Omental fat pad (tissue), 4 donors: Measurements from ENCODE around the gene BAG3. TPM values are rescaled to one million over a fixed set of nuclear protein-coding genes. Genes with fewer than 3 reads are reported as not detected.
"Not testable (repeated sequence)": the region's sequence is repeated elsewhere in the genome, so short reads cannot be mapped to it uniquely, and the experiment has no call there.

Experiments
- ATAC-seq: fragments of 150-250 bp; one replicate; pipeline ENCODE4 v1.9.1; 2016; ENCODE audit warnings: mild to moderate bottlenecking, moderate library complexity; ENCODE audit not compliant: low FRiP score
- DNase-seq: peaks from one replicate; pipeline ENCODE4 v3.0.0-alpha.2; 2019; ENCODE audit warnings: low spot score
- total RNA-seq, 4 donors: library from RNA; depleted of rRNA; stranded (reverse); fragments of >200 nt; gene quantifications; one replicate each; pipeline ENCODE4 v1.1.0, GENCODE V29; 2016
- TF ChIP-seq, protein P1 (sequence below), 3 donors: fragments of 450-650 bp; IDR thresholded peaks; one replicate each; pipeline ENCODE4 v1.5.1; 2016 to 2017; ENCODE audit warnings: antibody characterized with exemption in 3 of 3, mild to moderate bottlenecking in 3 of 3, moderate library complexity in 2 of 3

Gene BAG3
- total RNA-seq, 4 donors from 2014 or later: 16.1 to 98.0 (median 58.8) TPM

DNA sequence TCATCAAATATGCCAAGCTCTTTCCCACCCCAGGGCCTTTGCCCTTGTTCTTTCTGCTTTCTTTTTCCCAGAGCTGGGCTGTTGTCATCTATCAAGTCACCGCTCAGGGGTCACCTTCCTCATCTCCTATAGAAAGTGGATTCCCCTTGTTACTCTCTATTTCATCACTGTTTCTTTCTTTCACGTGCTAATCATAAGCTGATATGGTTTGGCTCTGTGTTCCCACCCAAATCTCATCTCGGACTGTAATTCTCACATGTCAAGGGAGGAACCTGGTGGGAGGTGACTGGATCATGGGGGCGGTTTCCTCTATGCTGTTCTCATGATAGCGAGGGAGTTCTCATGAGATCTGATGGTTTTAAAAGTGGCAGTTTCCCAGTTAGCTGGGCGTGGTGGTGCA is 37.4 kb upstream of the BAG3 start:
- TF ChIP-seq, protein P1, sequence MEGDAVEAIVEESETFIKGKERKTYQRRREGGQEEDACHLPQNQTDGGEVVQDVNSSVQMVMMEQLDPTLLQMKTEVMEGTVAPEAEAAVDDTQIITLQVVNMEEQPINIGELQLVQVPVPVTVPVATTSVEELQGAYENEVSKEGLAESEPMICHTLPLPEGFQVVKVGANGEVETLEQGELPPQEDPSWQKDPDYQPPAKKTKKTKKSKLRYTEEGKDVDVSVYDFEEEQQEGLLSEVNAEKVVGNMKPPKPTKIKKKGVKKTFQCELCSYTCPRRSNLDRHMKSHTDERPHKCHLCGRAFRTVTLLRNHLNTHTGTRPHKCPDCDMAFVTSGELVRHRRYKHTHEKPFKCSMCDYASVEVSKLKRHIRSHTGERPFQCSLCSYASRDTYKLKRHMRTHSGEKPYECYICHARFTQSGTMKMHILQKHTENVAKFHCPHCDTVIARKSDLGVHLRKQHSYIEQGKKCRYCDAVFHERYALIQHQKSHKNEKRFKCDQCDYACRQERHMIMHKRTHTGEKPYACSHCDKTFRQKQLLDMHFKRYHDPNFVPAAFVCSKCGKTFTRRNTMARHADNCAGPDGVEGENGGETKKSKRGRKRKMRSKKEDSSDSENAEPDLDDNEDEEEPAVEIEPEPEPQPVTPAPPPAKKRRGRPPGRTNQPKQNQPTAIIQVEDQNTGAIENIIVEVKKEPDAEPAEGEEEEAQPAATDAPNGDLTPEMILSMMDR (IDR thresholded peaks at IDR 0.05): no peak
- DNase-seq (no peak), ATAC-seq (no peak)

DNA sequence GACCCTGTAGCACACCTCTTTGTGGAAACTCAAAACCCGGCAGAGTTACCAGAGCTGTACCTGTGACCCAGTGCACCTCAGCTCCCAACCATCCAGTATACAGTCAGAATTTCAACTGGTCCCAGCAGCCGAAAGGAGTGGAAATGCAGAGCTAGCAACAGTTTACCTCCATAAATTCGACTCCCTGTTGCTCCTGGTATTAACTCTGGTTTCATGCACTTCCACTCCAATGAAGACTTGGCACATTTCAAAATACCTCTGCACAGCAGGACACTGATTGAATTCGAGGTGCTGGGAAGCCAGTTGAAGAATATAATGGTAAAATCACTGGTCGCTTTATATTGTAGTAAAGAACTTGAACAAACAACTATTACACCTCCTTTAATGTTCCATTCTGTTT is 36.5 kb upstream of the BAG3 start:
- ATAC-seq: no peak
- TF ChIP-seq, protein P1 (IDR thresholded peaks at IDR 0.05): no peak
- DNase-seq: no peak

DNA sequence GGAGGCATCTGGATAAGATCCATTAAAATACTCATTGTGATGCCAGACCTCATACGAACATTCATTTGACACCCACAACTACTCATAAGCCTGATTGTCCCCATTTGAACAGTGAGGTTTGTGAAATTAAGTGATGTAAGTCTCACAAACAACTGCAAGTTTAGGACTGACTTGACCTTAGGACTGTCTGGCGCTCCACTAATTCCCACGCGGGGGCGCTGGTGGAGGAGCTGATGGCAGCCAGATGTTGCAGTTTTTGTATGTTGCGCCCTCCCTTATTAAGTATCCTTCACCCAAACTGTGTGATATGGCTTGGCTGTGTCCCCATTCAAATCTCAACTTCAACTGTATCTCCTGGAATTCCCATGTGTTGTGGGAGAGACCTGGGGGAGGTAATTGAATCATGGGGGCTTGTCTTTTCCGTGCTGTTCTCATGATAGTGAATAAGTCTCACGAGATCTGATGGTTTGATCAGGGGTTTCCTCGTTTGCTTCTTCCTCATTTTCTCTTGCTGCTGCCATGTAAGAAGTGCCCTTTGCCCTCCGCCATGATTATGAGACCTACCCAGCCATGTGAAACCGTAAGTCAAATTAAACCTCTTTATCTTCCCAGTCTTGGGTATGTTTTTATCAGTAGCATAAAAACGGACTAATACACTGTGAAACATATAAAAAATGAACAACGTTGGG is 34.2 kb upstream of the BAG3 start:
- TF ChIP-seq, protein P1 (IDR thresholded peaks at IDR 0.05): no peak
- DNase-seq: no peak
- ATAC-seq: peak; percentile 47

DNA sequence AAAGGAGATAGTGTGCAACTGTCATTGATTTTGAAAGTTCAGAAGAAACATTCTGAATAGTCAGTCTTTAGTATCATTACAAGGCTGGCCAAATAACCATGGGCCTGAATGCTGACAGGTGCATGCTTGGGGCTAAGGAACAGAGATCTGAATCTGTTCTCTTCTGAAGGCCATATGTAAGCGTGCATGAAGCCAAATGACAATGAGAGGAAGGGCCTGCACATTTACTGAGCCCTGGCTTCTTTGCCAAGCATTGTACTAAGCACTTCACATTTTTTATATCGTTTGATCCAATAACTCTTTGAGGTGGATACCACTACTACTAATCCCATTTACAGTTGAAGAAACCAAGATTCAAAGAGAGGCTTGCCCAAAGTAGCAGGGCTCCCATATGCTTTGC is 32.0 kb upstream of the BAG3 start:
- DNase-seq (no peak), ATAC-seq (no peak)
- TF ChIP-seq, protein P1 (IDR thresholded peaks at IDR 0.05): no peak

DNA sequence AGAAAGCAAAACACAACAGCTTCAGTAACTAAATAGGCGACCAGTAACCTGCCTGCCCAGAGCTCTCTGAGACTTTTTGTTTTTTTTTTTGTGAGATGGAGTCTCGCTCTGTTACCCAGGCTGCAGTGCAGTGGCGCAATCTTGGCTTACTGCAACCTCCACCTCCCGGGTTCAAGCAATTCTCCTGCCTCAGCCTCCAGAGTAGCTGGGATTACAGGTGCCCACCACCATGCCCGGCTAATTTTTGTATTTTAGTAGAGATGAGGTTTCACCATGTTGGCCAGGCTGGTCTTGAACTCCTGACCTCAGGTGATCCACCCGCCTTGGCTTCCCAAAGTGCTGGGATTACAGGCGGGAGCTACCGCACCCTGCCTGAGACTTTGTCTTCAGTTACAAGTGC is 31.4 kb upstream of the BAG3 start:
- not testable (repeated sequence) for DNase-seq, ATAC-seq

DNA sequence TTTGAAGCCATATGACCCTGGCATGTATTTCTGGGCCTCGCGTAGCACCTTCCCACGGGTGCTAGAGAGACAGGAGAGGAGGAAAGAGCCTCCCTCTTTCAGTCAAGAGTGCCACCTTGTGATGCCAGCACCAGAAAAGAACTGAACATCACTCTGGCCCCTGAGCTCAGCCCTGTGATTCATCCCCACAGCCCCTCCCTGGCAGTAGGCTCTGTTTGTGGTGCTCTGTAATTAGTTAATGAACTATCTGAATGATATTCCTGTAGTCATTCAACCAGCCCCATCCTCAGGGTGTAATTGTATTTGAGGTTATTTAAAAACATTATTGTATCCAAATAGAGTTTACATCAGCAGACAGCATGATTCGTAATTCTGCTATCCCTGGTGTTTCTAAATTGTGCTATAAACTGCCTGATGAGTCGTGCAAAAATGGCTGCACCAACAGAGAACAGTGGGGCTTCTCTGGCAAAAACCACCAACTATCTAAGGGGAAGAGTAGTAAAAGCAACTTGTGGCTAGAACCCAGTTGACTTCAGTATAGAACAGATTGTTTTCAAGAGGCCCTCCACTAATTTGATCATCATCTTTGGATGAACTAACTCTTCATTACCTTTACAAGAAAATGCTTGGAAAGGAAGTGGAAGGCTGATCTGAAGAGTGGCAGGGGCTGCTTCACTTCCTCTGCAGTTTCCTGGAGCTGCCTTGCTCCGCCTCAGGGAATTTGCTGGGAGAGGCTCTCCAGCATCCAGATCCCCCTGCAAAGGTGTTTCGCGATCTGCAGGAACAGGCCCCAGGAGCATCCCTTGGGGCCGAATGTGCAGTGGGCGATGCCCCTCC is 30.7 kb upstream of the BAG3 start:
- no peak for ATAC-seq
- DNase-seq: no peak
- TF ChIP-seq, protein P1 (IDR thresholded peaks at IDR 0.05): no peak

DNA sequence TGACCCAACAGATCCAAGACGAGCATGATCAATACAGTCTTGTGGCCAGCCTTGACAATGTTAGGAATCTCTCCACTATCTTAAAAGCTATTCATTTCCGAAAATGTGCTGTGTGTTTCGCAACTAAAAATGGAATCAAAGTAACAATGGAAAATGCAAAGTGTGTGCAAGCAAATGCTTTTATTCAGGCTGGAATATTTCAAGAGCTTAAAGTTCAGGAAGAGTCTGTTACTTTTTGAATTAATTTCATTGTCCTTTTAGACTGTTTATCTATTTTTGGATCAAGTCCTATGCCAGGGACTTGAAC is 30.1 kb upstream of the BAG3 start:
- DNase-seq: no peak
- ATAC-seq: no peak
- TF ChIP-seq, protein P1 (IDR thresholded peaks at IDR 0.05): no peak
